Measurements from ENCODE around the gene TUFT1. TPM values are rescaled to one million over a fixed set of nuclear protein-coding genes. Genes with fewer than 3 reads are reported as not detected.

TUFT1 gene
- total and polyA plus RNA-seq, 2 of the 13 experiments (the other 11 are each of a cell fraction or from before 2014, with no cell fraction given): 6.4 to 7.3 TPM

DNA sequence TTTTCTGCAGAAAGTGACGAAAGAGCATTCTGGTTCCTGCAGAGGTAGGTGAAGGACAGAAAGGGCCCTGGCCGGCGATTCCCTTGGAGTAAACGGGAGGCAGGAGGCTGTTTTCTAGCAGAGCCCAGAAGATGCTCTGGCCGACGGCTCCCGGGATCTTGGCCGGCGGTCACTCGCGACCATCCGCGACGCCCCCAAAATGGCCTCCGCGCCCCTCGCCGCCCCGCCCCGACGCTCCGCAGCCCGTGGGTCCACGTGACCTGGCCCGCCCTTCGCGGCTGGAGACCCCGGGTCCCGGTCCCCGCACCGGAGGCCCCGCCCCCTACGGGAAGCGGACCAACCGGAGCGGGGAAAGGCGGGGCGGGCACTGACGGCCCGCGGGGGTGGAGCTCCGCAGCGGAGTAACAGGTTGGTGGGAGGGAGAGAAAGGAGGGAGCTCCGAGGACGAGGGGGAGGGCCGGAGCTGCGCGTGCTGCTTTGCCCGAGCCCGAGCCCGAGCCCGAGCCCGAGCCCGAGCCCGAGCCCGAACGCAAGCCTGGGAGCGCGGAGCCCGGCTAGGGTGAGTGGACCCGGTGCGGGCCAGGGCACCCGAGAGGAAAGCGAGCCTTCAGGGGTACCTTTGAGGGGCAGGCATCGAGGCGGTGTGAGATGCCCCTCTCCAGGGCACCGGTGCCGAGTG is 29.0 kb upstream of the TUFT1 start, which contains the start of gene CGN (continued):
- TF ChIP-seq, protein P1, sequence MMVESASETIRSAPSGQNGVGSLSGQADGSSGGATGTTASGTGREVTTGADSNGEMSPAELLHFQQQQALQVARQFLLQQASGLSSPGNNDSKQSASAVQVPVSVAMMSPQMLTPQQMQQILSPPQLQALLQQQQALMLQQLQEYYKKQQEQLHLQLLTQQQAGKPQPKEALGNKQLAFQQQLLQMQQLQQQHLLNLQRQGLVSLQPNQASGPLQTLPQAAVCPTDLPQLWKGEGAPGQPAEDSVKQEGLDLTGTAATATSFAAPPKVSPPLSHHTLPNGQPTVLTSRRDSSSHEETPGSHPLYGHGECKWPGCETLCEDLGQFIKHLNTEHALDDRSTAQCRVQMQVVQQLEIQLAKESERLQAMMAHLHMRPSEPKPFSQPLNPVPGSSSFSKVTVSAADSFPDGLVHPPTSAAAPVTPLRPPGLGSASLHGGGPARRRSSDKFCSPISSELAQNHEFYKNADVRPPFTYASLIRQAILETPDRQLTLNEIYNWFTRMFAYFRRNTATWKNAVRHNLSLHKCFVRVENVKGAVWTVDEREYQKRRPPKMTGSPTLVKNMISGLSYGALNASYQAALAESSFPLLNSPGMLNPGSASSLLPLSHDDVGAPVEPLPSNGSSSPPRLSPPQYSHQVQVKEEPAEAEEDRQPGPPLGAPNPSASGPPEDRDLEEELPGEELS (CRISPR knock-in tag; IDR thresholded peaks at IDR 0.05): no peak
- TF ChIP-seq HNF4A (CRISPR knock-in tag; IDR thresholded peaks at IDR 0.05) (no peak), EED (CRISPR knock-in tag; IDR thresholded peaks at IDR 0.05) (no peak; the same call in 1 of the 2 replicates), ZSCAN21 (CRISPR knock-in tag; IDR thresholded peaks at IDR 0.05; ENCODE audit: borderline replicate concordance) (no peak), NFIB (CRISPR knock-in tag; IDR thresholded peaks at IDR 0.05; ENCODE audit: borderline replicate concordance) (no peak), ZNF30 (CRISPR knock-in tag; IDR thresholded peaks at IDR 0.05) (no peak), WIZ (CRISPR knock-in tag; IDR thresholded peaks at IDR 0.05) (no peak), ZNF136 (CRISPR knock-in tag; IDR thresholded peaks at IDR 0.05; ENCODE audit: low read depth) (no peak), ZNF496 (CRISPR knock-in tag; IDR thresholded peaks at IDR 0.05; ENCODE audit: insufficient replicate concordance) (no peak), NKX3-1 (CRISPR knock-in tag; IDR thresholded peaks at IDR 0.05) (no peak), ARNT2 (CRISPR knock-in tag; IDR thresholded peaks at IDR 0.05; ENCODE audit: low read depth) (no peak; the same call in 1 of the 2 replicates), MAZ (IDR thresholded peaks at IDR 0.05; ENCODE audit: borderline replicate concordance, low read depth, low read length) (no peak), MAZ (CRISPR knock-in tag; IDR thresholded peaks at IDR 0.05; ENCODE audit: low read depth) (peak; percentile 83), MIER3 (CRISPR knock-in tag; IDR thresholded peaks at IDR 0.05; ENCODE audit: borderline replicate concordance) (0 out of 2 replicates have a peak, but pooled peaks have one; percentile 33), HNF4G (IDR thresholded peaks at IDR 0.05; ENCODE audit: borderline replicate concordance, low read depth, low read length) (no peak), HNF4G (CRISPR knock-in tag; IDR thresholded peaks at IDR 0.05; ENCODE audit: borderline replicate concordance, low read depth) (no peak), ZNF264 (CRISPR knock-in tag; IDR thresholded peaks at IDR 0.05) (no peak), ZNF629 (CRISPR knock-in tag; conservative IDR thresholded peaks at IDR 0.05) (no peak), KDM4B (CRISPR knock-in tag; IDR thresholded peaks at IDR 0.05) (no peak)
- TF ChIP-seq, protein P2, sequence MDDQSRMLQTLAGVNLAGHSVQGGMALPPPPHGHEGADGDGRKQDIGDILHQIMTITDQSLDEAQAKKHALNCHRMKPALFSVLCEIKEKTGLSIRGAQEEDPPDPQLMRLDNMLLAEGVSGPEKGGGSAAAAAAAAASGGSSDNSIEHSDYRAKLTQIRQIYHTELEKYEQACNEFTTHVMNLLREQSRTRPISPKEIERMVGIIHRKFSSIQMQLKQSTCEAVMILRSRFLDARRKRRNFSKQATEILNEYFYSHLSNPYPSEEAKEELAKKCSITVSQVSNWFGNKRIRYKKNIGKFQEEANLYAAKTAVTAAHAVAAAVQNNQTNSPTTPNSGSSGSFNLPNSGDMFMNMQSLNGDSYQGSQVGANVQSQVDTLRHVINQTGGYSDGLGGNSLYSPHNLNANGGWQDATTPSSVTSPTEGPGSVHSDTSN (CRISPR knock-in tag; IDR thresholded peaks at IDR 0.05; ENCODE audit: borderline replicate concordance): no peak
- TF ChIP-seq, protein P3, sequence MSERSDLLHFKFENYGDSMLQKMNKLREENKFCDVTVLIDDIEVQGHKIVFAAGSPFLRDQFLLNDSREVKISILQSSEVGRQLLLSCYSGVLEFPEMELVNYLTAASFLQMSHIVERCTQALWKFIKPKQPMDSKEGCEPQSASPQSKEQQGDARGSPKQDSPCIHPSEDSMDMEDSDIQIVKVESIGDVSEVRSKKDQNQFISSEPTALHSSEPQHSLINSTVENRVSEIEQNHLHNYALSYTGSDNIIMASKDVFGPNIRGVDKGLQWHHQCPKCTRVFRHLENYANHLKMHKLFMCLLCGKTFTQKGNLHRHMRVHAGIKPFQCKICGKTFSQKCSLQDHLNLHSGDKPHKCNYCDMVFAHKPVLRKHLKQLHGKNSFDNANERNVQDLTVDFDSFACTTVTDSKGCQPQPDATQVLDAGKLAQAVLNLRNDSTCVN (CRISPR knock-in tag; IDR thresholded peaks at IDR 0.05; ENCODE audit: borderline replicate concordance): no peak
- TF ChIP-seq, protein P4, sequence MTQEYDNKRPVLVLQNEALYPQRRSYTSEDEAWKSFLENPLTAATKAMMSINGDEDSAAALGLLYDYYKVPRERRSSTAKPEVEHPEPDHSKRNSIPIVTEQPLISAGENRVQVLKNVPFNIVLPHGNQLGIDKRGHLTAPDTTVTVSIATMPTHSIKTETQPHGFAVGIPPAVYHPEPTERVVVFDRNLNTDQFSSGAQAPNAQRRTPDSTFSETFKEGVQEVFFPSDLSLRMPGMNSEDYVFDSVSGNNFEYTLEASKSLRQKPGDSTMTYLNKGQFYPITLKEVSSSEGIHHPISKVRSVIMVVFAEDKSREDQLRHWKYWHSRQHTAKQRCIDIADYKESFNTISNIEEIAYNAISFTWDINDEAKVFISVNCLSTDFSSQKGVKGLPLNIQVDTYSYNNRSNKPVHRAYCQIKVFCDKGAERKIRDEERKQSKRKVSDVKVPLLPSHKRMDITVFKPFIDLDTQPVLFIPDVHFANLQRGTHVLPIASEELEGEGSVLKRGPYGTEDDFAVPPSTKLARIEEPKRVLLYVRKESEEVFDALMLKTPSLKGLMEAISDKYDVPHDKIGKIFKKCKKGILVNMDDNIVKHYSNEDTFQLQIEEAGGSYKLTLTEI (CRISPR knock-in tag; conservative IDR thresholded peaks at IDR 0.05): no peak
- TF ChIP-seq, protein P5, sequence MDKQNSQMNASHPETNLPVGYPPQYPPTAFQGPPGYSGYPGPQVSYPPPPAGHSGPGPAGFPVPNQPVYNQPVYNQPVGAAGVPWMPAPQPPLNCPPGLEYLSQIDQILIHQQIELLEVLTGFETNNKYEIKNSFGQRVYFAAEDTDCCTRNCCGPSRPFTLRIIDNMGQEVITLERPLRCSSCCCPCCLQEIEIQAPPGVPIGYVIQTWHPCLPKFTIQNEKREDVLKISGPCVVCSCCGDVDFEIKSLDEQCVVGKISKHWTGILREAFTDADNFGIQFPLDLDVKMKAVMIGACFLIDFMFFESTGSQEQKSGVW (CRISPR knock-in tag; IDR thresholded peaks at IDR 0.05; ENCODE audit: borderline replicate concordance): no peak
